Uterus (tissue), 2 donors: ENCODE data around the gene KIAA1191.

Experiments used
- CTCF ChIP-seq, 4 experiments: fragments of 200-600 bp in 2 of 4; fragments of 450-650 bp in 2 of 4; sonication (generic) in 2 of 4; IDR thresholded peaks; one replicate each; pipeline ENCODE4 v1.5.1; 2016 to 2019; ENCODE audit warnings: antibody characterized with exemption in 4 of 4, mild to moderate bottlenecking in 2 of 4, moderate library complexity in 1 of 4
- POLR2A ChIP-seq, 2 donors: fragments of 450-650 bp; IDR thresholded peaks; one replicate each; pipeline ENCODE4 v1.6.1; 2016; ENCODE audit warnings: antibody characterized with exemption in 2 of 2, mild to moderate bottlenecking in 1 of 2, moderate library complexity in 1 of 2

- TF ChIP-seq CTCF (IDR thresholded peaks at IDR 0.05) (no peak), POLR2A (IDR thresholded peaks at IDR 0.05) (no peak)
Measured at GRCh38 chr5:176391999-176392398, 30.4 kb upstream of the KIAA1191 start.
